ENCODE results near the gene MAML3.

The MAML3 gene

DNA sequence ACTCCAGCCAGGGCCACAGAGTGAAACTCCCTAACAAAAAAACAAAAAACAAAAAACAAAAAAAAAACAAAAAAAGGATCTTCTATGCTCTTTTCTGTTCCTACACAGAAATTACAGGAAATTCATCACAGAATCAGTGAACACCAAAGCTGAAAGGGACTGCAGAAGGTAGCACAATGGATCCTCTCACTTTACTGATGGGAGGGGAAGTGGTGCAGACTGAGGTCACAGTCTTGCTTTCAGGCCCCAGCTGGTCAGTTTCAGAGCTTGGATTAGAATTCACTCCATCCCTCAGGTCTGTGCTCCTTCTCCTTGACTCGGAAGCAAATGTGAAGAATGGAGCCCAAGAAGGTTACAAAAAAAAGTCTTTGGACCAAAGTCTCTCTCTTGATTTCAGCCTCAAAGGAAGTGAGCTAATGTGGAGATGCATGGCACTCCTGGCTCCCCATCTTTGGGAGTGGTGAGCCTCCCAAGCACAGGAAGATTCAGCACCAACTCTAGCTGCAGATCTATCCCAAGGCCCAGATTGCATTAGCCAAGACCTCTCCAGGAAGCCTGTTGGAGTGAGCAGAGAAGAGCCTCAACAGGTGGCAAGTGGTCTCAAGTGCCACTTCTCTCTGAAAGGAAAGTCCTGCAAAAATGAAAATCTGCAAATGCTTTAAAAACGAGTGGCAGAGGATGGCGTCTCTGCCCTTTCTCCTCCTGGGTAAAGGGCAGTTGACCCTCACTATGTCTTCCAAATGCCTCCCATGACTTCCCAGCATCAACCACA lies 176.0 kb downstream of the MAML3 start:
- no peak for DNase-seq (ENCODE audit: low read depth, low spot score)
- no peak overlapping the region for H3K27ac ChIP-seq

DNA sequence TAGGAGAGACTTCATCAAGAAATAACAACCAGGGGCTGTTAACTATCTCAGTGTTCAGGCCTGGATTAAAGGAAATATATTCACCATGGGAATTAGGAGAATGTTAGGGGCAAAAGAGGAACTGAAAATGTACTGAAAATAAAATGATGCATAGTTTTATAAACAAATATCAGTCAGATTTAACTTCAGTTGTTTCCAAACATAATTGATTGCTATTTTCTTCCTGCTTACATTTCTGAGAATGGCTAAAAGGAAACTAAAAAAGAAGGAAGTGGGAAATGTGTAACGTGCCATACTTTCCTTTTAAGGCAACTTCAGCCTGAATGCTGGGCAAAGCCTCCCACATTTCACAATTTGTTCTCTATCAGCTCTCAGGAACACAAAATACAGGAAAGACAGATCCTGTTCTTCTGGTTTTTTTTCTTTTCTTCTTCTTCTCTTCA lies 178.1 kb downstream of the MAML3 start:
- DNase-seq (ENCODE audit: low read depth, low spot score): no peak
- peak overlapping the region; percentile 31 for H3K27ac ChIP-seq

DNA sequence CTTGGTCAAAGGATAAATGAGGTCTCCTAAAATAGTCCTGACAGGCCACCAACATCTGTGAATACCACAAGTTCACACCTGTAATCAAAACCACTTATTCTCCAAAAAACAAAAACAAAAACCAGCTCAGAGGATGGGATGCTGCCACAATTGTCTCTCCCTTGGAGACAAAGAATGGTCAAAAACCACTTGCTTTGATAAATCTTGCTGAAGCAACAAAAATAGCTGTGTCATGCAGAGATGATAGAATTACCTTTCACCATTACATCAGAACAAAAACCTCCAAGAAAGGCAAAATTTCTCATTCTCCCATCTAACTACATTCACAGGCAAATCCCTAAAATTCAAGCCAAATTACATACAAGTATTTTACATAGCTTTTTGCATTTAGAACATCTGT lies 180.4 kb downstream of the MAML3 start:
- DNase-seq (ENCODE audit: low read depth, low spot score): no peak
- H3K27ac ChIP-seq: no peak overlapping the region

DNA sequence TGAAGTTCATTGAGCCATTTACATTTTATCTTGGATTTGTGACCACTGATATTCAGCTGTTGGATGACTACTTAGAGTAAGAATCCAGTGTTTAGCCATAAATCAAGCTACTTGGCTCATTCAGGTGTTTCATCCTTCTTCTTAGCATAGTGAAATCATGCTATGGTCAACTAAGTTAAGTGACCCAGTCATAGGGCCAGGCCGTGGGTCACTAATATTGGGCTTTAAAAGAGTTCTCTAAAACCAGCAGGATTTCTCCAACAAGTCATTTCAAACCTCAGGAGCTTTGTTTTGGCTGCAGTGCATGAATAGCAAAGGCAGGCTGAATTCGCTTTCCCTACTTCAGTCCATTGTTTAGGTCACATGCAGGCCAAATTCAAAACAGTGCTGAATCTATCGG lies 181.0 kb downstream of the MAML3 start:
- H3K27ac ChIP-seq: no peak overlapping the region
- no peak for DNase-seq (ENCODE audit: low read depth, low spot score)

DNA sequence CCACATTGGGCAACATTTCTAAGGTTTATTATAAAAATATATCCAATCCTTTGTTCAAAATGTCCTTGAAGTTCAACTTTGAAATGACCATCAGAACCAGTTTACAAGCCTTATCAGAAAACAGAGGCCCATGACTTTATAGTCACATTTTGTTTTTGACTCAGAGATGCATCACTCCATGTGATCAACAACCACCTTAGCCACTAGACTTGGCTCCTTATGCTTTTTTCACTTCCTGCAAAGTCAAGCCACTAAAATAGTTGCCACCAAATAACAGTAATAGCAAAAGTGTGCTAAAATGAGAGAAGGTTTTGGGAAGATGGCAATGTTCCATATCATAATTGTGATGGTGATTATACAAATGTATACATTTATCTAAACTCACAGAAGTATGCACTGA lies 181.7 kb downstream of the MAML3 start:
- DNase-seq (ENCODE audit: low read depth, low spot score): no peak
- no peak overlapping the region for H3K27ac ChIP-seq

DNA sequence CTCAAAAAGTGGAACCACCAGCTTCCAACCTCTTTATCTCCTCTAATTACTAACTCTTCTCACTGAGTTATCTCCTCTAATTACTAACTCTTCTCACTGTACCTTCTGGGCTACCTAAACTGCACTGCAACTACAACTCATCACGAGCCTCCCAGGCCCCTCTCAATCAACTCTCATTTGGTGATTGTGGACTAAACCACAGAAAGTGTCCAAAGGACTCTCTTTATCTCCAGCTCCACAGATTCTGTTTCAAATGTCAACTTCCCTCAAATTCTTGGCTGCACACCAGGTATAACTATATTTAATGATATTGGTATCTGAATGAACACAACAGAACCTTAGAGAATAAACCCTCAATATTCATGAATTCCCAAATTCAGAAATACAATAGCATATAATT lies 182.9 kb downstream of the MAML3 start:
- DNase-seq (ENCODE audit: low read depth, low spot score): no peak
- H3K27ac ChIP-seq: no peak overlapping the region

DNA sequence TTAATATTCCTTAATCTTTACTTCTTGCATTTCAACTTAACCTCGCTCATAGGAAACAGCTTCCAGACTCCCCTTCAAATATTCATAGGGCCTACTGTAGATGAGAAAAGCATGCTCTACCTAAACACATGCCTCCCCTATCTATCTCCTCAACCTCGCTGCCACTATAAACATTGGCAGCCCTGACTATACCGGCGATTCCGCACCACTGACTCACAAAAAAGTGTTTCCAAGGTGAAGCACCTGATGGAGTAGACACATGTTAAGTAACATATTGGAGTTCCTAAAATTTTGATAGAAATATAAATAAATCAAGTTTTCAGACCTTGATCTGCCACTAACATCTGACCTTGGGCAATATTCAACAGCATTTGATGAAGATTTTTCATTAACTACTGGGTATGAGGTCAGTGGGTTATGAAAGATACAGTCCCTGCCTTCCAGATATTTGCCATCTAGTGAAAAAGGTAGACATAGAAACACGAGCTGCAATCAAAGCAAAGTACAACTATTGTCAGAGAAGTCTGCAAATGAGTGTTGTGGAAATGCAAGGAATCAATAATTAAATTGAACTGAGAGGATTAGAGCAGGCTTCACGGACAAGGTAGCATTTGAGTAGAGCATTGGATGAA lies 184.2 kb downstream of the MAML3 start:
- no peak overlapping the region for H3K27ac ChIP-seq
- no peak for DNase-seq (ENCODE audit: low read depth, low spot score)

DNA sequence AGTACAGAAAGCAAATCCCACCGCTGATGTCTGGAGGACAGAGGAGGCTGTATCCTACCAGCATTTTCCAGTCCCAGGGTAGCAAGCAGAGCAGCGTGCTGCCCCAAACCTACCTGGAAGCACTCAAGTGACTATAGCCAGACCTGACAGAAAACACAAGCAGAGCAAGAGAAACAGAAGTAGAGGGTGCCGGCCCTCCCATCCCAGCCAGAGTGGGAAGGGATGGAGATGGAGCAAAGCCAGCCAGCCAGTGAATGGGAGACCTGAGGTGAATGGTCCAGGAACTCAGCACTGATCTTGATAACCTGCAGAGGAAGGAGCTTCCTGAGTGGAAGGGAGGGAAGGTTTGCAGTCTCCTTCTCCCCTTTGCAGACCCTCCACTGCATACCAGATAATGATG lies 185.2 kb downstream of the MAML3 start:
- H3K27ac ChIP-seq: no peak overlapping the region
- no peak for DNase-seq (ENCODE audit: low read depth, low spot score)

DNA sequence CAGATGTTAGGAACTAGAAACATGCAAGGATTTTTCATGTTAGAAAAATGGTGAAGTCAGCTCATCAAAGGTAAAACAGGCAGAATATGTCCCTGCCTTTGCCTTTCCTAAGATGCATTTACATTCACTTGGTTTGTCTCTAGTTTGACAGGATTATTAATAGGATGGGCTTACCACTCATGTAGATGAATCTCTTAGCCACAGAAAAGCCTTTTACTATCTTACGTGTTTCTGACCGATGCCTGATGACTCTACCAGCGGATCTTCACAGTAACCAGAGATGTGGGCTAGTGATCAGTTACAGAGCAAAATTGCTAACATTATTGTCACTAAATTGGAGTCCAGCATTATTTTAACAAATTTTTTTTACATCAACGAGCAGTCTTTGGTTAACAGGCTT lies 187.6 kb downstream of the MAML3 start:
- no peak overlapping the region for H3K27ac ChIP-seq
- DNase-seq (ENCODE audit: low read depth, low spot score): no peak

DNA sequence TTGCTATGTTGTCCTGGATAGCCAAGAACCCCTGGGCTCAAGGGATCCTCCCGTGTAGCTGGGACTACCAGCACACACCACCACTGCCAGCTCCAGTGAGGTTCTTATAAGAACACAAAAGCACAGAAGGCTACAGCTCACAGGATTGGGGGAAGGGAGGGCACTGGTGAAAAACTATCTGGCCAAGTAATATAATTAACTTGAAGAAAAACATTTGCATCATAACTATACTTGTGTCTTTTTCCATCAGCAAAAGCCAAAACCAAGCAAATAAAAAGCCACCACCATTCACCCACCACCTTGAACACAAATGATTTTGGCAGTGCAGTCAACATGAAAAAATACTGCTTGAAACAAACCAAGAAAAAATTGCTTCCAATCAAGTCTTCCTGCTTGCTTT lies 188.2 kb downstream of the MAML3 start:
- DNase-seq (ENCODE audit: low read depth, low spot score): no peak
- H3K27ac ChIP-seq: no peak overlapping the region

DNA sequence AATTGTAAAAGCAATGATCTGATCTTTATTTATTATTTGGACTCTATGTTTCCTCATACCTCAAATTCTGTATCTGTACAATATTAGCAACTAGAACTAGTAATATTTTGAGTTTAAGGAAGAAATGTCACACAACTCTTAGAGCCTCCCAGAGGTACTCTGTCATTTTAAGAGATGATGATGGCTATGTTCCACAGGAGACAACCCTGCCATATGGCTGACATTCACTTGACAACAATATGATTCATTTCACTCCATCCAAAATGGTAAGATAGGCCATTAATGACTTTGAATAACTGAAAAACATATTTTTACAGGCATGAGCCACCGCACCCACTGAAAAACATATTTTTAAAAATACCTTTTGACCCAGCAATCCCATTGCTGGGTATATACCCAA lies 190.3 kb downstream of the MAML3 start:
- H3K27ac ChIP-seq: no peak overlapping the region
- DNase-seq (ENCODE audit: low read depth, low spot score): no peak

DNA sequence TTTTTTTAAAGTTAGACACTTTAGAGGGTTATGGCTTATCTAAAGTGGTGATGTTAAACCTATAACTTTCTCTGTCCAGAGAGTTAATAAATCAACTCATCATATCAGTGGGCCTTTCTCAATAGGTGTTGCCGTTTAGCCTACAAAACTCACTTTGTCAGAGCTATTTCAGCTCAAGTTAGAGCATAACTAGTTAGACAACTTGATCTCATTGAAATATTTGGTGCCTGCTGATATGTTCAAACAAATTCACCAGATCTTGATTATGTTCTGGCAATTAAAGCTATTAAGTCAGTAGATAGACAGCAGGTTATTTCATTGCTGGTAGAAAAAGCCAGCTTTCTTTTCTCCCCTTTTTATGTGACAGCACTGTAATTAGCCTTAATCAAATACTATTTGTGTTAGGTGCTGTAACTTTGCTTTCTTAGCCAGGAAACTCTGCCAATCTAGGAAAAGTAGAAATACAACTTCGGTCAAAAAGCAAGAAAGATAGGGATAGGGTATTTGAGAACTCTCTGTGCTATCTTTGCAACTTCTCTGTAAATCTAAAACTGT lies 191.8 kb downstream of the MAML3 start:
- DNase-seq (ENCODE audit: low read depth, low spot score): no peak
- no peak overlapping the region for H3K27ac ChIP-seq

DNA sequence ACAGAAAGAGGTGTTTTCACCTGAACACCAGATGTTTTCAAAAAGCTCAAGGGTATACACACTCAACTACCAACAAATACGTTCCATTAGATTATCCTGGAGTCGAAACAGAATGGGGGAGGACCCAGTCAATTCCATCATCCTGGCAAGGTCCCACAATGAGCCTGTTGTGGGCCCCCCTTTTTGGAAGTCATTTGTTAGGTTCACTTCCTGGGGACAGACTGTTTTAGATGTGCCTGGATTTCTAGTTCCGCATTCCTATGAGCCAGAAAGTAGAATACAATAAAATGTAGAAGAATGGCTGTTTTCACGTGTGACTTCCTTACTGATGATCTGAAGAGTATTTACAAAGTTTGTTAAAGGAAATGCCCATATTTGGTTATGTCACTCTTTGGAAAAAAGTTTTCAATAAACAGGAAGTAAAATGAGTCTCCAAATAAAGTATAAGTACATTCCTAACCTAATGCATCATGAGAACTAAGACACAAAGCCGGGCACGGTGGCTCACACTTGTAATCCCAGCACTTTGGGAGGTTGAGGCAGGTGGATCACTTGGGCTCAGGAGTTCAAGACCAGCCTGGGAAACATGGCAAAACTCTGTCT lies 192.5 kb downstream of the MAML3 start:
- DNase-seq (ENCODE audit: low read depth, low spot score): no peak
- no peak overlapping the region for H3K27ac ChIP-seq

DNA sequence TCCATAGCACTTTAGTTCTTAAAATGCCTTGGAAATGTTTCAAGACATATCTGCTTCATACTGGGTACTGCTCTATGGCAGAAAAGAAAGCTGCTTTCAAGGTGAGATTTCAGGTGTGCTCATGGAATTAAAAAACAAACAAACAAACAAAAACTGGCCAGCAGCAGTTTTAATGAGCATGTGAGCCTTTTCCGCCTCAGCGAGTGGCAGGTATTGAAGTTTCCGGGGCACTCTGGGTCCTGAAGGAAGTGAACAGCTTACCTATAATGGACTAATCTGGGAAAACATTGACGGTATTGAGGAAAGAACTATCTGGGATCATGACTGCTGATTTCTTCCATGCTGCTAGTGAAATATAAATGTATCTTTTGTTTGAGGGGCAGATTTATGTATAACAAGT lies 194.6 kb downstream of the MAML3 start:
- no peak overlapping the region for H3K27ac ChIP-seq
- no peak for DNase-seq (ENCODE audit: low read depth, low spot score)

DNA sequence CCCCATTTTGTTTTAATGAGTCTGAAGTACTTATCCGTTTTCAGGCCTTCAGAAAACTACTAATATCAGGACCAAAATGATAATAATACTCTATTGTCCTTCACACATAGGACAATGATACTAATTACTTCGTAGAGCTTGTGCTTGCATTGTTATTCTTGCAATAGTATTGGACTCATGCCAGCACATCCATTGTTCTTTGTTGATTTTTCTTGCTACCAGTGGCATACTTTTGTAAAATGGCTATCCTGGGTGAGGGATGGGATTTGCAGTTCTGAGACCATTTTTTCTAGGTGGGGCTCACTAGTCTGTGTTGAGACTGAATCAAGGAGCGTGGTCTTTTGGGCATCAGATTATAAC lies 195.3 kb downstream of the MAML3 start:
- no peak overlapping the region for H3K27ac ChIP-seq
- DNase-seq (ENCODE audit: low read depth, low spot score): no peak

DNA sequence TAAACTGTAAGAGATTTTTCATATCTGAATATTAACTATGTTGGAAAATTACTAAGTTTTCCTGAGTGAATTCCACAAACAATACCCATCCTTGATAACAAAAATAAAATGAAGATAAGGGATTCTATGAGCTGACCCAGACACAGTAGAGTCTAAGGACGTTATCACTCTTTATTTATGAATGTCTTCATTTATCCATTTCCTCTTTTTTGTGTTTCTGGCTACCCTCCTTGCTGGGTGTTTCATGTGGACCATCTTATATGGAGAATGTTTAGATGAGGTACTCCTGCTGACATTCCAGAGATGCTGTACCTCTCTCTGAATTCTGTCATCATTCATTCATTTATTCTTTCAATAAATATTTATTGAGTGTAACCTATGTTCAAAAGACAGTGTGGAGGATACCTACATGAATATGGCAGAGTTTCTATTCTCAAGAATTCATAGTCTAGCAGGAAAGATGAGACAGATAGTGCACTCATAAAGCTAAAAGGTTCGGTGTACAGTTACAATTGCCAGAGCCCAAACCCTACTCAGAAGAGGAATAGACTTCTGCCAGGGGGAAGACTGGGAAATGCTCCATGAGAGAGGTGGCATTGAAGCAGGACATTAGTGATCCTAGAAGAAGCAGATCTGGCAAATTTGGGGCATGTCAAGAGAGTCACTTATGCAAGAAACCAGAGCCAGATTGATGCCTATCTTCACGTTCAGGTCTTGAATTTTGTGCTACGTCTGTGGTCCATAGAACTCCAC lies 195.8 kb downstream of the MAML3 start:
- DNase-seq (ENCODE audit: low read depth, low spot score): no peak
- H3K27ac ChIP-seq: no peak overlapping the region

DNA sequence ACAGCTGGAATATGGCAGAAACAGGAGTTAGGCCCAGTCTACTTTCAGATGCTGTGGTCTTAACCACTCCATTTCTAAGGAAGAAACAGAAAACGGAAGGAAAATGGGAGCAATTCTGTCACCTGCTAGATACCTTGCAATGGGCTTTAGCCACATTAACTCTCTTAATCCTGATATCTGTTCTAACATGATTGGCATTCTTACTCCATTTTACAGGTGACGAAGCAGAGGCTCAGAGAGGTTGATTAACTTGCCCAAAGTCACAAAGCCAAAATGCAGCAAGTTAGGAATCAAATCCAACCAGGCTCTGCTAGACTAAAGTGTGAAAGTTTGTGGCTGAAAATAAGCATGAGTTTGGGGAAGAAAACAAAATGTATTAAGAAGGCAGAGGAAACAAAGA lies 196.9 kb downstream of the MAML3 start:
- no peak overlapping the region for H3K27ac ChIP-seq
- no peak for DNase-seq (ENCODE audit: low read depth, low spot score)

DNA sequence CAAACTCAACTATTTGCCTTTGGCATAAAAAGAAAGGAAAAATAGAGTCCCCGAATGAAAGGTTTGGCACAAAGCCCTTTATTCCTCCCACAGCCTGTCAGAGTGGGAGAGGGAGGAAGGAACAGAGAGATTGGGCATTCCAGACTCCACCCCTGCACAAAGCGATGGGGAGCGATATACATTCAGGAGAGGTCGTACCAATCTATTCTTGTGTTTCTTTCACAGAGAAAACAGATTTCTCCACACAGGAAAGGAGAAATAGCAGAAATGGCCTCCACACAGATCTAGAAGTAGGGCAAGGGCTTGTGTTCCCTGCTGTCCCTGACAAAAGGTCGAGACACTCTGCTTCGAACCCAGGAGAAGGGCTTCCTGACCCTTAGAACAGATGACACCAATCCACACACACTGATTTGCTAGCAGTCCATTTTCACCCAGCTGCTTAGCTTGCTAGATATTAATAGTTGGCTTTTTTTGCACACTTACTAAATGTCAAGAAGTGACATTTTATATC lies 197.4 kb downstream of the MAML3 start:
- no peak for DNase-seq (ENCODE audit: low read depth, low spot score)
- no peak overlapping the region for H3K27ac ChIP-seq

DNA sequence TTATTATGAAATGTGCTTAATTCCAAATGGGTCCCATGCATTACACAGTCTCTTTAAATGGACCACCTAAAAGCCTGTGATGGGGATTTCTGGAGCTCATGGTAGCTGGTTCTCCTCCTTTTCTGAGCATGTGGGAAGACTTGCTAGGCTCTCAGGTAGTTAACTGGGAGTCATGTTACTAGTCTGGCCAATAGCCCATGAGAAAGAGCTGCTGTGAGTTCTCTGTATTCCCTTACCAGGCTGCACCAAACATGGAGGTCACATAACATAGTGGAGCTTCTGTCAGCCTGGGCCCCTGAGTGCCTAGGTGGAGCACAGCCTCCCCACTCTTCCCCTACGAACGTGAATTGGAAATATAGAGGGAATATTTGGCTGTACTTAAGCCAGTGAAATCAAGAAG lies 198.4 kb downstream of the MAML3 start:
- H3K27ac ChIP-seq: no peak overlapping the region
- no peak for DNase-seq (ENCODE audit: low read depth, low spot score)

DNA sequence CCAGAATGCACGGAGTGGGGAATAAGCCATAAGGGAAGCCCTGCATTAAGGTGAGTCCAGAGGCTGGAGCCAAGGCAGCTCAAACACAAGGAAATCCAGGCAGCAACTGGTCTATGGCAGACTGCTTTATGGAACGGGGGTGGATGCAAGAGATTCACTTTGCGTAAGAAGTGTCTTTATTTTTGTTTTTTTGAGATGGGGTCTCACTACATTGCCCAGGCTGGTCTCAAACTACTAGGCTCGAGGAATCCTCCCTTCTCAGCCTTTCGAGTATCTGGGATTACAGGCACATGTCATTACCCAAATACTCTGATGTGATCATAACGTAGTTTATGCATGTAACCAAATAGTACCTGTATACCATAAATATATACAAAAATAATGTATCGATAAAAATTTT lies 199.5 kb downstream of the MAML3 start:
- H3K27ac ChIP-seq: no peak overlapping the region
- DNase-seq (ENCODE audit: low read depth, low spot score): no peak

DNA sequence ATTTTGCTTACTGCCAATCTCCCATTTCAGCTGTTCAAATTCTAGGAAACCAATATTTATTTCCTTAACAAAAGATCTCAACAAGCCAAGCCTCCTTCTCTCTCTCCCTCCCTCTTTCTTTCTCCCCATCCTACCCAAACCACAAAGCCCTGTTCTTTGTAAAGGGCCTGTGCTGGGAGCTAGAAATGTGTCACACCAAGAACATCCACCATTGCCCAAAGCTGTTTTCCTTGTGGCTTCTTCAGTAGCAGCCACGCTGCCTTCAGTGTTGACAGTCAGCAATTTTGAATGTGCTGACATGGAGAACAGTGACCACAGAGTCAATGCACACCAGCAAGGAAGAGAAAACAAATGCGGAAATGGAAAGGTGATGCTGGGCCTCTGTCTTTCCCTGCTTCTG lies 203.0 kb downstream of the MAML3 start:
- no peak overlapping the region for H3K27ac ChIP-seq
- peak; percentile 20 for DNase-seq (ENCODE audit: low read depth, low spot score)
